Naive thymus-derived CD4-positive, alpha-beta T cell (primary cell): ENCODE measurements around the gene MAJIN. TPM values are rescaled to one million over a fixed set of nuclear protein-coding genes. Genes with fewer than 3 reads are reported as not detected.

Experiments
- ATAC-seq: fragments of 150-1000 bp; cut with Tn5 transposase; 2 replicates; pipeline ENCODE4 v1.10.0; 2021; ENCODE audit warnings: mild to moderate bottlenecking, moderate library complexity
- CTCF ChIA-PET: fragments of 350-600 bp; sonication (Branson Sonifier 250); formaldehyde crosslinking; loops from one replicate; lab custom pipeline; 2021; ENCODE audit warnings: antibody characterized with exemption; lab: Charles Lee
- POLR2A ChIA-PET: fragments of 350-600 bp; sonication (Branson Sonifier 250); formaldehyde crosslinking; loops from one replicate; lab custom pipeline; 2021; ENCODE audit warnings: antibody characterized with exemption, inconsistent platforms; lab: Charles Lee
- DNase-seq, 9 donors: peaks; one replicate each; pipeline versions ENCODE4 v3.0.0 to v3.0.0-alpha.2; 2020 to 2022; ENCODE audit warnings: mixed read lengths in 1 of 9
- H3K27ac ChIP-seq: one replicate; pipeline ENCODE4 v1.7.0; 2013; ENCODE audit warnings: mild to moderate bottlenecking, low read depth, low read length, moderate library complexity
- H3K27me3 ChIP-seq, 2 donors: one replicate each; pipeline ENCODE4 v1.7.0; 2013; ENCODE audit warnings: low read length in 2 of 2, mild to moderate bottlenecking in 2 of 2, moderate library complexity in 2 of 2; ENCODE audit not compliant: control insufficient read depth in 2 of 2, insufficient read depth in 2 of 2
- H3K36me3 ChIP-seq, 3 experiments: 1 replicate in 2 of 3; 2 replicates in 1 of 3; pipeline ENCODE4 v1.7.0; 2013; ENCODE audit warnings: low read length in 3 of 3, mild to moderate bottlenecking in 3 of 3, moderate library complexity in 1 of 3; ENCODE audit not compliant: insufficient read depth in 3 of 3, control insufficient read depth in 2 of 3
- H3K4me1 ChIP-seq, 2 donors: one replicate each; pipeline ENCODE4 v1.7.0; 2013; ENCODE audit warnings: low read length in 2 of 2, mild to moderate bottlenecking in 2 of 2, moderate library complexity in 1 of 2; ENCODE audit not compliant: control insufficient read depth in 2 of 2, insufficient read depth in 2 of 2
- H3K4me3 ChIP-seq: 2 replicates; pipeline ENCODE4 v1.7.0; 2013; ENCODE audit warnings: mild to moderate bottlenecking, low read length
- H3K9me3 ChIP-seq, 3 experiments: 1 replicate in 2 of 3; 2 replicates in 1 of 3; pipeline ENCODE4 v1.7.0; 2013; ENCODE audit warnings: low read length in 3 of 3; ENCODE audit not compliant: control insufficient read depth in 2 of 3
- H3K27ac Mint-ChIP-seq, 9 donors: one replicate each; pipeline ENCODE4 v1.8.0; 2020 to 2022; ENCODE audit warnings: mixed read lengths in 9 of 9, mild to moderate bottlenecking in 8 of 9, moderate library complexity in 5 of 9, inconsistent platforms in 2 of 9
- H3K27me3 Mint-ChIP-seq, 5 donors: one replicate each; pipeline ENCODE4 v1.8.0; 2021 to 2022; ENCODE audit warnings: mixed read lengths in 5 of 5, mild to moderate bottlenecking in 1 of 5
- H3K36me3 Mint-ChIP-seq, 5 donors: one replicate each; pipeline ENCODE4 v1.8.0; 2020 to 2022; ENCODE audit warnings: mixed read lengths in 5 of 5, mild to moderate bottlenecking in 3 of 5, inconsistent platforms in 1 of 5
- H3K4me1 Mint-ChIP-seq, 7 donors: one replicate each; pipeline ENCODE4 v1.8.0; 2020 to 2022; ENCODE audit warnings: mixed read lengths in 7 of 7, mild to moderate bottlenecking in 3 of 7, inconsistent platforms in 1 of 7
- H3K4me3 Mint-ChIP-seq, 10 donors: one replicate each; pipeline ENCODE4 v1.8.0; 2020 to 2022; ENCODE audit warnings: mild to moderate bottlenecking in 10 of 10, mixed read lengths in 10 of 10, moderate library complexity in 6 of 10, inconsistent platforms in 2 of 10
- H3K9me3 Mint-ChIP-seq, 11 donors: one replicate each; pipeline ENCODE4 v1.8.0; 2020 to 2022; ENCODE audit warnings: mixed read lengths in 11 of 11, mild to moderate bottlenecking in 4 of 11, inconsistent platforms in 1 of 11, moderate library complexity in 1 of 11
- intact Hi-C, 2 donors: fragments of 100-400 bp; cut with micrococcal nuclease; formaldehyde crosslinking; loops; one replicate each; pipeline ENCODE4 v1.15.1; 2023
- polyA plus RNA-seq, 2 donors: library from polyadenylated mRNA; unstranded; fragments of 300-500 nt; fragmentation: Illumina TruSeq; gene quantifications; one replicate each; pipeline ENCODE4 v1.2.3, GENCODE V29; 2021
- total RNA-seq, 6 experiments: library from RNA in 5 of 6; stranded (reverse) in 5 of 6; gene quantifications; 1 replicate in 5 of 6; 2 replicates in 1 of 6; pipeline ENCODE4 v1.2.3 and lab custom pipeline; 2021 to 2026

Gene MAJIN
- total and polyA plus RNA-seq, 7 experiments from 2014 or later = 0.48 to 1.2 (median 0.94) TPM; not detected in 2

- Mint-ChIP-seq H3K9me3 (no peaks in the 10 kb centered on the region), H3K4me3 (peak overlapping the region; percentile 88 to 98 (median 91)), H3K27ac (peak overlapping the region; percentile 81 to 99 (median 91)), H3K4me1 (peaks cover 14 to 33% (median 25%) of the 10 kb centered on the region in 7 donors), H3K27me3 (no peaks in the 10 kb centered on the region), H3K36me3 (peaks cover 0 to 3% (median 0%) of the 10 kb centered on the region in 5 donors)
- DNase-seq (no peak), ATAC-seq (no peak)
- no peaks in the 10 kb centered on the region for H3K9me3 ChIP-seq
- H3K36me3 ChIP-seq = peaks cover 0 to 16% (median 0%) of the 10 kb centered on the region in 3 experiments
- peaks cover 18 to 22% of the 10 kb centered on the region in 2 donors for H3K4me1 ChIP-seq
- ChIA-PET CTCF (no interaction called here), POLR2A (interaction anchor here (0.6 to 1.5 kb wide), 3 partner anchors 94 to 204 kb away, joined by 3 read pairs; partner anchors contain the start of genes FAU, MRPL49 and TM7SF2)
- no peaks in the 10 kb centered on the region for H3K27me3 ChIP-seq
- peak overlapping the region; percentile 72 for H3K27ac ChIP-seq
- intact Hi-C loops = loop anchor here in 1 of 2 donors (5.0 kb wide), 1 partner anchor 179 kb away; the partner anchor contains the start of gene VPS51
- H3K4me3 ChIP-seq = peak overlapping the region; percentile 56
These were observed 53.9 kb downstream of the MAJIN start for GRCh38 chr11:64918017-64918416.

- Histone ChIP-seq H3K4me1 (peaks cover 18 to 22% of the 10 kb centered on the region in 2 donors), H3K4me3 (peak overlapping the region; percentile 56), H3K27ac (peak overlapping the region; percentile 72), H3K9me3 (no peaks in the 10 kb centered on the region), H3K36me3 (peaks cover 0 to 20% (median 4%) of the 10 kb centered on the region in 3 experiments), H3K27me3 (no peaks in the 10 kb centered on the region)
- no peak for DNase-seq
- ChIA-PET CTCF (no interaction called here), POLR2A (interaction anchor here (0.6 to 1.5 kb wide), 4 partner anchors 93 to 205 kb away, joined by 3 read pairs; partner anchors contain the start of genes FAU, MRPL49 and TM7SF2)
- ATAC-seq = no peak
- peaks cover 0 to 3% (median 0%) of the 10 kb centered on the region in 5 donors for H3K36me3 Mint-ChIP-seq
- H3K27ac Mint-ChIP-seq = peak overlapping the region; percentile 81 to 99 (median 91)
- H3K9me3 Mint-ChIP-seq = no peaks in the 10 kb centered on the region
- peak overlapping the region; percentile 88 to 98 (median 91) for H3K4me3 Mint-ChIP-seq
- no peaks in the 10 kb centered on the region for H3K27me3 Mint-ChIP-seq
- H3K4me1 Mint-ChIP-seq = peaks cover 14 to 33% (median 25%) of the 10 kb centered on the region in 7 donors
- intact Hi-C loops = loop anchor here (1.0 to 5.0 kb wide), 18 partner anchors 17 to 218 kb away; partner anchors contain the start of genes EHD1 (in 2 of the 2), SF1 (in 2 of the 2), SNX15 (in 2 of the 2) and VPS51 (in 2 of the 2)
These were observed 54.3 kb downstream of the MAJIN start for GRCh38 chr11:64917663-64917995.

- peak; percentile 97 for ATAC-seq
These were observed 54.9 kb downstream of the MAJIN start, which contains the start of gene ATG2A for GRCh38 chr11:64916775-64917662. TSS of gene ATG2A (minus strand) at chr11:64917209. CDS start at chr11:64917135, 74 bp downstream.

GRCh38 chr11:64916040-64916774 is 55.7 kb downstream of the MAJIN start:
- Histone ChIP-seq H3K27me3 (no peaks in the 10 kb centered on the region), H3K9me3 (no peaks in the 10 kb centered on the region), H3K36me3 (peaks cover 0 to 34% (median 10%) of the 10 kb centered on the region in 3 experiments), H3K27ac (peak overlapping the region; percentile 83), H3K4me3 (peak overlapping the region; percentile 92), H3K4me1 (peaks cover 18 to 22% of the 10 kb centered on the region in 2 donors)
- peak in 6 of 9 donors; percentile 11 to 54 (median 26) for DNase-seq
- Mint-ChIP-seq H3K27ac (peak overlapping the region; percentile 81 to 99 (median 91)), H3K36me3 (peaks cover 0 to 8% (median 6%) of the 10 kb centered on the region in 5 donors), H3K4me3 (peak overlapping the region; percentile 88 to 98 (median 91)), H3K9me3 (no peaks in the 10 kb centered on the region), H3K27me3 (no peaks in the 10 kb centered on the region), H3K4me1 (peaks cover 14 to 33% (median 25%) of the 10 kb centered on the region in 7 donors)
- intact Hi-C loops = loop anchor here (1.0 to 5.0 kb wide), 5 partner anchors 8 to 181 kb away; partner anchors contain the start of genes PPP2R5B (in 2 of the 2), SAC3D1 (in 1 of the 2), SF1 (in 1 of the 2) and VPS51 (in 1 of the 2)
- ChIA-PET CTCF (interaction anchor here (0.7 to 0.9 kb wide), 3 partner anchors 34 to 202 kb away, joined by 3 read pairs; no protein-coding TSS in a partner anchor), POLR2A (interaction anchor here (0.6 to 3.1 kb wide), 6 partner anchors 8 to 1061 kb away, joined by 3 to 17 read pairs (median 3); partner anchors contain the start of genes PPP2R5B and RASGRP2)
- peak; percentile 15 for ATAC-seq

More at GRCh38 chr11:64916775-64917662, 54.9 kb downstream of the MAJIN start, which contains the start of gene ATG2A:
- CTCF ChIA-PET = interaction anchor here (0.7 to 0.9 kb wide), 2 partner anchors 142 to 201 kb away, joined by 3 read pairs; no protein-coding TSS in a partner anchor
- DNase-seq = peak; percentile 95 to 100 (median 99)
- peaks cover 14 to 33% (median 25%) of the 10 kb centered on the region in 7 donors for H3K4me1 Mint-ChIP-seq
- H3K9me3 Mint-ChIP-seq = no peaks in the 10 kb centered on the region
- H3K4me1 ChIP-seq = peaks cover 18 to 22% of the 10 kb centered on the region in 2 donors
- peak within 1 kb of the TSS; percentile 88 to 98 (median 91) for H3K4me3 Mint-ChIP-seq
- peak within 1 kb of the TSS; percentile 92 for H3K4me3 ChIP-seq
- H3K27ac ChIP-seq = peak within 1 kb of the TSS; percentile 83
- no peaks in the 10 kb centered on the region for H3K27me3 Mint-ChIP-seq
- no peaks in the 10 kb centered on the region for H3K9me3 ChIP-seq
- intact Hi-C loops = loop anchor here (1.0 to 5.0 kb wide), 19 partner anchors 7 to 218 kb away; partner anchors contain the start of genes EHD1 (in 2 of the 2), PPP2R5B (in 2 of the 2), SF1 (in 2 of the 2) and SNX15 (in 2 of the 2)
- peak within 1 kb of the TSS; percentile 81 to 99 (median 91) for H3K27ac Mint-ChIP-seq
- H3K36me3 ChIP-seq = peaks cover 0 to 26% (median 5%) of the 10 kb centered on the region in 3 experiments
- no peaks in the 10 kb centered on the region for H3K27me3 ChIP-seq
- POLR2A ChIA-PET = interaction anchor here (0.6 to 3.1 kb wide), 7 partner anchors 7 to 205 kb away, joined by 3 to 17 read pairs (median 3); partner anchors contain the start of genes FAU, MRPL49, PPP2R5B and RASGRP2
- peaks cover 0 to 3% (median 0%) of the 10 kb centered on the region in 5 donors for H3K36me3 Mint-ChIP-seq

- POLR2A ChIA-PET = interaction anchor here (0.5 to 3.1 kb wide), 6 partner anchors 9 to 203 kb away, joined by 3 to 17 read pairs (median 3); partner anchors contain the start of genes PPP2R5B and ZNHIT2
- Mint-ChIP-seq H3K9me3 (no peaks in the 10 kb centered on the region), H3K27me3 (no peaks in the 10 kb centered on the region), H3K4me1 (peaks cover 14 to 33% (median 25%) of the 10 kb centered on the region in 7 donors), H3K4me3 (peak overlapping the region; percentile 88 to 98 (median 91)), H3K36me3 (peaks cover 0 to 11% (median 6%) of the 10 kb centered on the region in 5 donors), H3K27ac (peak overlapping the region in 8 of 9 donors; percentile 81 to 99 (median 90))
- H3K36me3 ChIP-seq = peaks cover 0 to 42% (median 15%) of the 10 kb centered on the region in 3 experiments
- H3K4me3 ChIP-seq = no peak overlapping the region
- no peaks in the 10 kb centered on the region for H3K9me3 ChIP-seq
- peaks cover 18 to 22% of the 10 kb centered on the region in 2 donors for H3K4me1 ChIP-seq
- H3K27ac ChIP-seq = peak overlapping the region; percentile 83
- ATAC-seq = no peak
- intact Hi-C loops = loop anchor here in 1 of 2 donors (5.0 kb wide), 1 partner anchor 182 kb away; the partner anchor contains the start of gene VPS51
- H3K27me3 ChIP-seq = no peaks in the 10 kb centered on the region
- DNase-seq = no peak
- CTCF ChIA-PET = interaction anchor here (0.7 kb wide), 1 partner anchor 33 kb away, joined by 3 read pairs; no protein-coding TSS in a partner anchor
These were observed 56.5 kb downstream of the MAJIN start for GRCh38 chr11:64915376-64915887.
